Mesendoderm (in vitro differentiated cells): ENCODE results near the gene PCBP4.
A peak's percentile ranks its signal among the peaks of the same experiment; 100 is the strongest.

Source experiments
- DNase-seq: peaks from one replicate; pipeline ENCODE4 v3.0.0; 2013
- H2AK5ac ChIP-seq: 2 replicates; pipeline ENCODE4 v1.6.1; 2013; ENCODE audit warnings: low read length, inconsistent platforms
- H2BK120ac ChIP-seq: 2 replicates; pipeline ENCODE4 v1.6.1; 2013; ENCODE audit warnings: low read depth, mild to moderate bottlenecking, low read length, moderate library complexity, mixed read lengths
- H2BK15ac ChIP-seq: replicated peaks from 2 replicates; pipeline ENCODE4 v1.6.1; 2013; ENCODE audit warnings: low read depth, mild to moderate bottlenecking, moderate library complexity
- H2BK5ac ChIP-seq: 2 replicates; pipeline ENCODE4 v1.6.1; 2013; ENCODE audit warnings: low read length, inconsistent platforms
- H3K18ac ChIP-seq: 2 replicates; pipeline ENCODE4 v1.6.1; 2013; ENCODE audit warnings: mild to moderate bottlenecking, low read length, mixed read lengths
- H3K23ac ChIP-seq: one replicate; pipeline ENCODE4 v1.6.1; 2013; ENCODE audit warnings: low read length
- H3K27ac ChIP-seq: 2 replicates; pipeline ENCODE4 v1.5.1; 2013; ENCODE audit warnings: low read depth, mild to moderate bottlenecking, inconsistent platforms, low read length, moderate library complexity
- H3K27me3 ChIP-seq: 2 replicates; pipeline ENCODE4 v1.6.1; 2013; ENCODE audit warnings: low read length, control low read depth, mild to moderate bottlenecking, inconsistent platforms; ENCODE audit not compliant: insufficient read depth, poor library complexity
- H3K36me3 ChIP-seq: 2 replicates; pipeline ENCODE4 v1.6.1; 2013; ENCODE audit warnings: low read length, inconsistent platforms; ENCODE audit not compliant: control insufficient read depth, insufficient read depth
- H3K4ac ChIP-seq: one replicate; pipeline ENCODE4 v1.6.1; 2013; ENCODE audit warnings: low read depth, mild to moderate bottlenecking, low read length, moderate library complexity
- H3K4me1 ChIP-seq: 2 replicates; pipeline ENCODE4 v1.6.1; 2013; ENCODE audit warnings: low read depth, low read length, inconsistent platforms; ENCODE audit not compliant: control insufficient read depth
- H3K4me2 ChIP-seq: 2 replicates; pipeline ENCODE4 v1.6.1; 2013; ENCODE audit warnings: low read length
- H3K4me3 ChIP-seq: 2 replicates; pipeline ENCODE4 v1.5.1; 2013; ENCODE audit warnings: mild to moderate bottlenecking, low read length
- H3K56ac ChIP-seq: one replicate; pipeline ENCODE4 v1.6.1; 2013; ENCODE audit warnings: low read length
- H3K79me1 ChIP-seq: 2 replicates; pipeline ENCODE4 v1.6.1; 2013; ENCODE audit warnings: low read length, inconsistent platforms
- H3K79me2 ChIP-seq: 2 replicates; pipeline ENCODE4 v1.6.1; 2013; ENCODE audit warnings: mild to moderate bottlenecking, low read length; ENCODE audit not compliant: control insufficient read depth, insufficient read depth
- H3K9ac ChIP-seq: 2 replicates; pipeline ENCODE4 v1.6.1; 2013; ENCODE audit warnings: low read length, inconsistent platforms
- H4K5ac ChIP-seq: one replicate; pipeline ENCODE4 v1.6.1; 2013; ENCODE audit warnings: low read length
- H4K8ac ChIP-seq: one replicate; pipeline ENCODE4 v1.6.1; 2013; ENCODE audit warnings: low read depth, mild to moderate bottlenecking, control low read depth, low read length, moderate library complexity
- WGBS: extraction: QIAGEN DNeasy Blood & Tissue Kit; methylation state at CpG from one replicate; pipeline ENCODE4 v1.1.7; 2013; ENCODE audit warnings: low lambda C conversion rate, missing lambda C conversion rate; ENCODE audit not compliant: insufficient coverage; ENCODE audit errors: extremely low coverage; 5-methylcytosine and 5-hydroxymethylcytosine counted together

The PCBP4 gene

GRCh38 chr3:51985063-51985462 lies 17.8 kb upstream of the PCBP4 start:
- H3K27ac ChIP-seq = no peak overlapping the region

DNA sequence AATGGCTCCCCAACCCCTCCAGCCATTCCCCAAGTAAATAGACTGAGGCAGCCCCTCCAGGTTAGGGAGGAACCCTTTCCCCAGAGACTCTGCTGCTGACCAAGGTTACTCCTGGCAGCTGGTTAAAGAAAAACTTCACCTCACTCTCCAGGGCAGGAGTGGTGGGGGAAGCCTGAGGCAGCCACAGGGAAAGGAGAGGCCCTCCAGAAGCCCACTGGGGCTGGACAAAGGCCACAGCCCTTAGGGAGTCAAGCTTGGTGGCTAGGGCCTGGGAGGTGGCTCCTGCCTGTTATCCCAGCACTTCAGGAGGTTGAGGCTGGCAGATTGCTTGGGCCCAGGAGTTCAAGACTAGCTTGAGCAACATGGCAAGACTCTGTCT lies 17.0 kb upstream of the PCBP4 start:
- Histone ChIP-seq H2BK120ac (no peak overlapping the region), H3K56ac (peak overlapping the region; percentile 93), H4K5ac (no peak overlapping the region), H3K36me3 (peaks cover 1% of the 10 kb centered on the region), H3K27ac (no peak overlapping the region), H2BK5ac (no peak overlapping the region), H2BK15ac (no peak overlapping the region), H3K4me3 (no peak overlapping the region), H3K23ac (peak overlapping the region; percentile 57), H3K79me2 (no peaks in the 10 kb centered on the region), H3K9ac (peak overlapping the region; percentile 85), H3K79me1 (peaks cover 3% of the 10 kb centered on the region), H3K4me1 (peaks cover 2% of the 10 kb centered on the region), H3K18ac (no peak overlapping the region), H2AK5ac (no peak overlapping the region), H3K27me3 (no peaks in the 10 kb centered on the region), H3K4me2 (no peak overlapping the region), H4K8ac (no peak overlapping the region), H3K4ac (no peak overlapping the region)
- no peak for DNase-seq

More at GRCh38 chr3:51985063-51985462, 17.8 kb upstream of the PCBP4 start:
- Histone ChIP-seq H3K18ac (no peak overlapping the region), H3K27me3 (no peaks in the 10 kb centered on the region), H3K79me2 (no peaks in the 10 kb centered on the region), H2BK15ac (no peak overlapping the region), H4K8ac (no peak overlapping the region), H3K4me2 (no peak overlapping the region), H2BK5ac (no peak overlapping the region), H2BK120ac (no peak overlapping the region), H3K4me3 (no peak overlapping the region), H3K56ac (no peak overlapping the region), H3K4ac (no peak overlapping the region), H2AK5ac (no peak overlapping the region), H3K4me1 (peaks cover 2% of the 10 kb centered on the region), H3K23ac (no peak overlapping the region), H3K79me1 (peaks cover 3% of the 10 kb centered on the region), H3K9ac (no peak overlapping the region), H3K36me3 (peaks cover 1% of the 10 kb centered on the region), H4K5ac (no peak overlapping the region)
- no CpG with 5 or more reads among the region's 6 CpGs for WGBS
- no peak for DNase-seq

GRCh38 chr3:51983578-51984268 lies 16.5 kb upstream of the PCBP4 start:
- no peak overlapping the region for H2BK5ac ChIP-seq
- peak overlapping the region; percentile 45 for H3K4me2 ChIP-seq
- peak overlapping the region; percentile 85 for H3K9ac ChIP-seq
- H2BK15ac ChIP-seq = no peak overlapping the region
- no peak overlapping the region for H4K8ac ChIP-seq
- H2BK120ac ChIP-seq = peak overlapping the region; percentile 10
- DNase-seq = no peak
- peaks cover 3% of the 10 kb centered on the region for H3K79me1 ChIP-seq
- peak overlapping the region; percentile 93 for H3K56ac ChIP-seq
- no peaks in the 10 kb centered on the region for H3K27me3 ChIP-seq
- peak overlapping the region; percentile 52 for H3K18ac ChIP-seq
- H3K23ac ChIP-seq = peak overlapping the region; percentile 57
- WGBS = no CpG with 5 or more reads among the region's 22 CpGs
- H3K4ac ChIP-seq = peak overlapping the region; percentile 61
- no peak overlapping the region for H3K4me3 ChIP-seq
- no peaks in the 10 kb centered on the region for H3K79me2 ChIP-seq
- H3K4me1 ChIP-seq = peaks cover 2% of the 10 kb centered on the region
- H3K36me3 ChIP-seq = no peaks in the 10 kb centered on the region
- H2AK5ac ChIP-seq = no peak overlapping the region
- H3K27ac ChIP-seq = peak overlapping the region; percentile 90
- peak overlapping the region; percentile 50 for H4K5ac ChIP-seq

DNA sequence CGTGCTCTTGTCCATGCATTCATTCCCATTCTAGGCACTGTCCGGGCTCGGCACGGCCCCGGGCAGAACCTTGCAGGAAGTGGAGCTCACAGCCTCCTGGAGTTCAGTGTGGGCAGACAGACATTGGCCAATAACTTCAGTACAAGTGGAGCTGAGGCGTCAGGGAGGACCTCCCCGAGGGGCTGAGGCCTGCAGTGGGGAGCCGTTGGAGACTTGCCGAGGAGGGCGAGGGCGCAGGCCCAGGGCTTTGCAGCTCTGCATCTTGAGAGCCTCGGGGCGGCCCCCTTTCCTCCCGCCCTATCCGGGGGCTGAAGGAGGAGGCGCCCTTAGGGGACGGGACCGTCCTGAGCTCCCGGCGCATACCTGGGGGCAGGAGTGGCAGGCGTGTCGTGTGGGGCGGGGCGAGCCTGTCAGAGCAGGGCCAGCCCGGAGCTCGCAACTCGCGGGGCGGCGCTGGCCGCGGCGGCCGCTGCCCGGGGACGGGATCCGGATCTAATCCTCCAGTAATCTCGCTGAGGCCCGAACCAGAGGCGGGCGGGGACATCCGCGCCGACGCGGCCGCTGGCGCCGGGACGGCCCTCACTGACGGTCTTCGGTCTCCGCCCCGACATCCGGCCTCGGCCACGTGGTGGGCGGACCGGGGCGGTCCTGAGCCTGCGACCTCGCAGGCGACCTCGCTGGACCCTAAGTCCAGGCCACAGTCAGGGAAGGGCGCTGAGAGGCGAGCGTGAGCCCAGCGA lies 15.8 kb upstream of the PCBP4 start, which contains the start of gene ACY1:
Gene ACY1, plus strand, starts transcription at position 698 of the 740 bp plus-strand sequence. CDS start 530 bp downstream, outside the sequence.
- no peaks in the 10 kb centered on the region for H3K27me3 ChIP-seq
- peak within 1 kb of the TSS; percentile 10 for H2BK120ac ChIP-seq
- no peaks in the 10 kb centered on the region for H3K36me3 ChIP-seq
- peak within 1 kb of the TSS; percentile 85 for H3K9ac ChIP-seq
- H3K79me2 ChIP-seq = no peaks in the 10 kb centered on the region
- peak within 1 kb of the TSS; percentile 61 for H3K4ac ChIP-seq
- peak within 1 kb of the TSS; percentile 27 for H2BK5ac ChIP-seq
- H3K79me1 ChIP-seq = peaks cover 3% of the 10 kb centered on the region
- peak within 1 kb of the TSS; percentile 72 for H3K23ac ChIP-seq
- H3K4me3 ChIP-seq = peak within 1 kb of the TSS; percentile 59
- H4K5ac ChIP-seq = peak within 1 kb of the TSS; percentile 50
- no peak within 1 kb of the TSS for H2AK5ac ChIP-seq
- peak within 1 kb of the TSS; percentile 98 for H3K4me2 ChIP-seq
- peak within 1 kb of the TSS; percentile 90 for H3K27ac ChIP-seq
- H3K56ac ChIP-seq = peak within 1 kb of the TSS; percentile 93
- peak; percentile 94 for DNase-seq
- no peak within 1 kb of the TSS for H2BK15ac ChIP-seq
- H4K8ac ChIP-seq = no peak within 1 kb of the TSS
- H3K18ac ChIP-seq = peak within 1 kb of the TSS; percentile 52
- no CpG with 5 or more reads among the region's 68 CpGs for WGBS
- H3K4me1 ChIP-seq = peaks cover 2% of the 10 kb centered on the region

- Histone ChIP-seq H3K27me3 (no peaks in the 10 kb centered on the region), H3K79me2 (no peaks in the 10 kb centered on the region), H2AK5ac (no peak overlapping the region), H3K4ac (no peak overlapping the region), H3K4me3 (peak overlapping the region; percentile 59), H3K23ac (peak overlapping the region; percentile 72), H4K5ac (no peak overlapping the region), H3K18ac (no peak overlapping the region), H3K9ac (peak overlapping the region; percentile 85), H3K56ac (peak overlapping the region; percentile 93), H2BK5ac (peak overlapping the region; percentile 27), H3K36me3 (no peaks in the 10 kb centered on the region), H3K4me2 (peak overlapping the region; percentile 98), H4K8ac (no peak overlapping the region), H3K79me1 (peaks cover 3% of the 10 kb centered on the region), H2BK120ac (no peak overlapping the region), H3K4me1 (peaks cover 2% of the 10 kb centered on the region), H2BK15ac (no peak overlapping the region), H3K27ac (peak overlapping the region; percentile 90)
- DNase-seq = peak; percentile 88
- no CpG with 5 or more reads among the region's 4 CpGs for WGBS
Observed at GRCh38 chr3:51982352-51982837, 15.1 kb upstream of the PCBP4 start.
